ENCODE results near the gene RAD51B.
A peak's percentile ranks its signal among the peaks of the same experiment; 100 is the strongest.

RAD51B gene

DNA sequence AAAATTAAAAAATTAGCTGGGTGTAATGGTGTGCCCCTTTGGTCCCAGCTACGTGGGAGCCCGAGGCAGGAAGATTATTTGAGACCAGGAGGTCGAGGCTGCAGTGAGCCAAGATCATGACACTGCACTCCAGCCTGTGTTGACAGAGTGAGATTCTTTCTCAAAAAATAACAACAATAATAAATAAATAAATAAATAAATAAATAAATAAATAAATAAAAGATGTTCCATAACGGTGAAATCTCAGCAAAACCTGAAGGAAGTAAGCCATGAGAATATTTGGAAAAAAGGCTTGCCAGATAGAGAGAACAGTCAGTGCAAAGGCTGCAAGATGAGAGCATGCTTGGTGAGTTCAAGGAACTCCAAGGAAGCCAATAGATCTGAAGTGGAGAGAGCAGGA, 176.7 kb downstream of the RAD51B start:
- no peaks in the 10 kb centered on the region for H3K36me3 ChIP-seq (ENCODE audit: insufficient read depth, low read length)
- H3K9me3 ChIP-seq (ENCODE audit: low read depth, low read length), result no peaks in the 10 kb centered on the region
- H3K27ac ChIP-seq, result no peak overlapping the region
- DNase-seq (ENCODE audit: low read depth, low spot score), result no peak
- H3K4me3 ChIP-seq, result no peak overlapping the region
- TF ChIP-seq FOXP2 (optimal IDR thresholded peaks at IDR 0.05; ENCODE audit: control extremely low read depth, extremely low read length, insufficient read depth) (no peak), EZH2 (IDR thresholded peaks at IDR 0.05) (no peak), POLR2AphosphoS5 (IDR thresholded peaks at IDR 0.05; ENCODE audit: borderline replicate concordance, low read depth, low read length) (no peak)
- H3K9ac ChIP-seq (ENCODE audit: insufficient read length), result no peak overlapping the region

- no peak for DNase-seq (ENCODE audit: low read depth, low spot score)
- Histone ChIP-seq H3K27ac (no peak overlapping the region), H3K9me3 (ENCODE audit: low read depth, low read length) (no peaks in the 10 kb centered on the region), H3K9ac (ENCODE audit: insufficient read length) (no peak overlapping the region), H3K36me3 (ENCODE audit: insufficient read depth, low read length) (no peaks in the 10 kb centered on the region), H3K4me3 (no peak overlapping the region)
- no peak for TF ChIP-seq POLR2AphosphoS5 (IDR thresholded peaks at IDR 0.05; ENCODE audit: borderline replicate concordance, low read depth, low read length)
- TF ChIP-seq EZH2 (IDR thresholded peaks at IDR 0.05), result no peak
- no peak for TF ChIP-seq FOXP2 (optimal IDR thresholded peaks at IDR 0.05; ENCODE audit: control extremely low read depth, extremely low read length, insufficient read depth)
These were observed 179.3 kb downstream of the RAD51B start for GRCh38 chr14:67998834-67999233.

DNA sequence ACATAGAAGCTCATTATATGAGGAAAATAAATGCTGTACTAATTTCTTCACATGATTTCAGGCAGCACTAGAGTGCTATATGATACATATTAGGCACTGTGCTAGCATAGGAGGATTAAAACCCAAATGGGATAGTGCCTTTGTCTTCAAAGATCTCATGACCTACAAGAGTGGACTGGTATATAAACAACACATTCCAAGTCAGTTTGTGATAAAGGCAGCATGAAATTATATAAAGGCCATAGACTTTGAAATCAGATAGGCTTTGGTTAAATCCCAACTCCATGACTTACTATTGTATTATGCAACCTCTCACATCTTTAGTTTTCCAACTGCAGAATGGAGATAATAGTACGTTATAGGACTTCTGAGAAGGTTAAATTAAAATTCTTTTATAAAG, 179.7 kb downstream of the RAD51B start:
- Histone ChIP-seq H3K9ac (ENCODE audit: insufficient read length) (no peak overlapping the region), H3K9me3 (ENCODE audit: low read depth, low read length) (no peaks in the 10 kb centered on the region), H3K4me3 (peak overlapping the region; percentile 68), H3K36me3 (ENCODE audit: insufficient read depth, low read length) (no peaks in the 10 kb centered on the region), H3K27ac (peak overlapping the region; percentile 57; the same call in 1 of the 2 replicates)
- DNase-seq (ENCODE audit: low read depth, low spot score), result no peak
- TF ChIP-seq POLR2AphosphoS5 (IDR thresholded peaks at IDR 0.05; ENCODE audit: borderline replicate concordance, low read depth, low read length) (no peak), FOXP2 (optimal IDR thresholded peaks at IDR 0.05; ENCODE audit: control extremely low read depth, extremely low read length, insufficient read depth) (no peak), EZH2 (IDR thresholded peaks at IDR 0.05) (no peak)

GRCh38 chr14:67999705-68000384, 180.3 kb downstream of the RAD51B start:
- peak overlapping the region; percentile 57 for H3K27ac ChIP-seq
- TF ChIP-seq FOXP2 (optimal IDR thresholded peaks at IDR 0.05; ENCODE audit: control extremely low read depth, extremely low read length, insufficient read depth), result no peak
- no peak for TF ChIP-seq EZH2 (IDR thresholded peaks at IDR 0.05)
- TF ChIP-seq POLR2AphosphoS5 (IDR thresholded peaks at IDR 0.05; ENCODE audit: borderline replicate concordance, low read depth, low read length), result no peak; the same call in 1 of the 2 replicates
- H3K36me3 ChIP-seq (ENCODE audit: insufficient read depth, low read length), result no peaks in the 10 kb centered on the region
- peak overlapping the region; percentile 68 for H3K4me3 ChIP-seq
- H3K9me3 ChIP-seq (ENCODE audit: low read depth, low read length), result no peaks in the 10 kb centered on the region
- DNase-seq (ENCODE audit: low read depth, low spot score), result peak; percentile 74
- H3K9ac ChIP-seq (ENCODE audit: insufficient read length), result peak overlapping the region; percentile 65

DNA sequence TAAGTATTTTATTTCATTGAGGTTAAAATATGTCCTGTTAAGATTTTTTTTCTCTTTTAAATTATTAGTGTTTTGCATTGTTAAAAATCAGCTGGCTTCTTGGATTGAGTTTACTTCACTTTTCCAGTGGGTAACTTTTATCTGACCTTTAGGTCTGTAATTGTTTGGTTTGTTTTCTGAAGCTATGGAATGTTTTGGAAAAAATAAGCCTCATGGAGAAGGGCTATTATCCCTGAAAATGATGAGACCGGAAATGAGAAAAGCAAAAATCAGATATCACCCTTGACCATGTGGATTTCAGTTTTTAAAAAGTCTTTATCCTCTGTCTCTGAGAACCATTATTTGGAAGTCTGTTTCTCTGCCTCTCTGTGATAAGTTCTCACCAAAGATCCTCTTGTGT, 180.9 kb downstream of the RAD51B start:
- no peak for DNase-seq (ENCODE audit: low read depth, low spot score)
- Histone ChIP-seq H3K9me3 (ENCODE audit: low read depth, low read length) (no peaks in the 10 kb centered on the region), H3K4me3 (peak overlapping the region; percentile 68)

GRCh38 chr14:68008491-68008890, 188.9 kb downstream of the RAD51B start:
- DNase-seq (ENCODE audit: low read depth, low spot score), result no peak
- H3K9me3 ChIP-seq (ENCODE audit: low read depth, low read length), result no peaks in the 10 kb centered on the region
- no peak overlapping the region for H3K4me3 ChIP-seq
- TF ChIP-seq EZH2 (IDR thresholded peaks at IDR 0.05), result no peak
- TF ChIP-seq POLR2AphosphoS5 (IDR thresholded peaks at IDR 0.05; ENCODE audit: borderline replicate concordance, low read depth, low read length), result no peak
- TF ChIP-seq FOXP2 (optimal IDR thresholded peaks at IDR 0.05; ENCODE audit: control extremely low read depth, extremely low read length, insufficient read depth), result no peak
- no peaks in the 10 kb centered on the region for H3K36me3 ChIP-seq (ENCODE audit: insufficient read depth, low read length)
- H3K27ac ChIP-seq, result no peak overlapping the region
- H3K9ac ChIP-seq (ENCODE audit: insufficient read length), result no peak overlapping the region

More for the DNA sequence above, 180.9 kb downstream of the RAD51B start:
- no peak for TF ChIP-seq POLR2AphosphoS5 (IDR thresholded peaks at IDR 0.05; ENCODE audit: borderline replicate concordance, low read depth, low read length)
- TF ChIP-seq EZH2 (IDR thresholded peaks at IDR 0.05), result no peak
- no peak for TF ChIP-seq FOXP2 (optimal IDR thresholded peaks at IDR 0.05; ENCODE audit: control extremely low read depth, extremely low read length, insufficient read depth)
- peak overlapping the region; percentile 57 for H3K27ac ChIP-seq
- H3K36me3 ChIP-seq (ENCODE audit: insufficient read depth, low read length), result no peaks in the 10 kb centered on the region
- H3K9ac ChIP-seq (ENCODE audit: insufficient read length), result peak overlapping the region; percentile 65

DNA sequence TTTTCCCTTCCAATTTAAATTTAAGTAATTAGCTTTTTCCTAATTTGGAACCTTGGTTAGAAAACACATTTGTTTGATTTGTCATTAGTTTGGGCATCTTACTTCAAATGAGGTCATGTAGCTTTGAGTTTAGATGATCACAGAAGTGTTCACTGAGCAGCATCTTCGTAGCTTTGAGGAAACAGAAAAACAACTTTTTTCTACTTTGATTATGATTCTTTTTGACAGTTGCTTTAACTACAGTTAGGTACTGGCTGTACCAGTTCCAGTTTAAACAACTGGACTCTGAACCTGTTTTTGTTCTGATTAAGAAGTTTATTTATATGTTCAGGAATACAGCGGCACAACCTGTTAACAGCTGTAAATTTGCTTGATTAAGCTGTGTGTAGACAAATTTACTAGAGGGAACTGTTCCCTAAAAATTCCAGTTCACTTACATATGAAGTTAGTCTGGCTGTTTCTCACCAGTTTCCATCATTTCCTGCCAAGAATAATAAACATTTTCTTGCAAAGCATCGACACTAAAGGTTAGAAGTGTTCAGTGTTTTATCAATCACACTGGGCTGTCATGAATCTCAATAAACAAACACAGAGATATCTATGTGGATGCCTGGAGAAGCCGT, 191.9 kb downstream of the RAD51B start:
- TF ChIP-seq FOXP2 (optimal IDR thresholded peaks at IDR 0.05; ENCODE audit: control extremely low read depth, extremely low read length, insufficient read depth) (no peak), POLR2AphosphoS5 (IDR thresholded peaks at IDR 0.05; ENCODE audit: borderline replicate concordance, low read depth, low read length) (no peak), EZH2 (IDR thresholded peaks at IDR 0.05) (no peak)
- no peak overlapping the region for H3K4me3 ChIP-seq
- DNase-seq (ENCODE audit: low read depth, low spot score), result no peak

DNA sequence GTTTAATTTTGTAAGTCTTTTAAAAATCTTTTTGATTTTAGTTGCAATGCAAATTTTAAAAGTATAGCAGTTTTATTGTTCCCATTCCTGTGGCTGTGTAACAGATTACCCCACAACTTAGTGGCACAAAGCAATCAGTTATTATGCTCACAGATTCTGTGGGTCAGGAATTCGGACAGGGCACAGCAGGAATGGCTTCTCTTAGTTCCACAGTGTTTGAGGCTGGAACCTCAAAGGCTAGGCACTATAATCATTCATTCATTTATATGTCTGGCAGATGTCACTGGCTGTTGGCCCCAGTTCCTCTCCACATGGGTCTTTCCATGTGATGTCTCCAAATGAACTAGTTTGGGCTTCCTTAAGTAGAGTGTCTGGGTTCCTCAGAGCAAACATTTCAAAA, 193.3 kb downstream of the RAD51B start:
- no peak for TF ChIP-seq FOXP2 (optimal IDR thresholded peaks at IDR 0.05; ENCODE audit: control extremely low read depth, extremely low read length, insufficient read depth)
- no peak for TF ChIP-seq POLR2AphosphoS5 (IDR thresholded peaks at IDR 0.05; ENCODE audit: borderline replicate concordance, low read depth, low read length)
- TF ChIP-seq EZH2 (IDR thresholded peaks at IDR 0.05), result no peak
- no peaks in the 10 kb centered on the region for H3K9me3 ChIP-seq (ENCODE audit: low read depth, low read length)

More for the DNA sequence above, 191.9 kb downstream of the RAD51B start:
- Histone ChIP-seq H3K36me3 (ENCODE audit: insufficient read depth, low read length) (no peaks in the 10 kb centered on the region), H3K9ac (ENCODE audit: insufficient read length) (no peak overlapping the region), H3K27ac (no peak overlapping the region), H3K9me3 (ENCODE audit: low read depth, low read length) (no peaks in the 10 kb centered on the region)

More for the DNA sequence above, 193.3 kb downstream of the RAD51B start:
- Histone ChIP-seq H3K9ac (ENCODE audit: insufficient read length) (no peak overlapping the region), H3K27ac (no peak overlapping the region), H3K36me3 (ENCODE audit: insufficient read depth, low read length) (no peaks in the 10 kb centered on the region), H3K4me3 (no peak overlapping the region)
- DNase-seq (ENCODE audit: low read depth, low spot score), result no peak
